ENCODE measurements around the gene GK. TPM values are rescaled to one million over a fixed set of nuclear protein-coding genes. Genes with fewer than 3 reads are reported as not detected.
A peak's percentile ranks its signal among the peaks of the same experiment; 100 is the strongest.

GK gene
- total RNA-seq, result 10 to 100 TPM in 3 of 8 experiments, 1 to 10 TPM in 5; 5.5 to 29.1 (median 8.7) TPM

- in situ Hi-C loops (cut with MboI; ENCODE audit: low pct_unique_long_range_greater_than_20kb in 2 of 9, low sequenced_read_pairs in 9 of 9, unreplicated experiment in 9 of 9), result no loop called here
- WGBS, 10 experiments, result 39 to 43% methylated on average over 3 to 9 of the region's 53 CpGs; no CpG with 5 or more reads in 8 of the 10 experiments
Measured at GRCh38 chrX:30653415-30654131, at the start of gene GK. TSS of gene GK (plus strand) at chrX:30653423. CDS start at chrX:30653538, 115 bp downstream.

GRCh38 chrX:30607155-30607554 is 46.1 kb upstream of the GK start:
- Histone ChIP-seq H3K4me3 (no peak overlapping the region), H3K4me1 (replicated peaks in 1 of 2) (no peaks in the 10 kb centered on the region), H3K27ac (no peak overlapping the region)
- WGBS, 10 experiments, result 0 to 88% (median 20%) methylated on average over 1 of the region's 1 CpG; no CpG with 5 or more reads in 5 of the 10 experiments
- in situ Hi-C loops (cut with MboI; ENCODE audit: low pct_unique_long_range_greater_than_20kb in 2 of 9, low sequenced_read_pairs in 9 of 9, unreplicated experiment in 9 of 9), result loop anchor here in 1 of 9 experiments (25.0 kb wide), 1 partner anchor 105 kb away; no protein-coding TSS in a partner anchor
- no peak for ATAC-seq (replicated peaks in 6 of 8)

More at GRCh38 chrX:30653415-30654131, at the start of gene GK:
- H3K4me3 ChIP-seq, result peak within 1 kb of the TSS; percentile 40 to 82 (median 52)
- peaks cover 4 to 6% of the 10 kb centered on the region in 2 donors for H3K4me1 ChIP-seq (replicated peaks in 1 of 2)
- ATAC-seq (replicated peaks in 6 of 8), result peak in 7 of 8 experiments; percentile 24 to 39 (median 31)
- peak within 1 kb of the TSS; percentile 61 to 65 for H3K27ac ChIP-seq

- WGBS, 10 experiments, result 0 to 90% (median 28%) methylated on average over 1 to 2 of the region's 2 CpGs; no CpG with 5 or more reads in 6 of the 10 experiments
- Histone ChIP-seq H3K4me1 (replicated peaks in 1 of 2) (no peaks in the 10 kb centered on the region), H3K27ac (no peak overlapping the region), H3K4me3 (no peak overlapping the region)
- ATAC-seq (replicated peaks in 6 of 8), result no peak
- in situ Hi-C loops (cut with MboI; ENCODE audit: low pct_unique_long_range_greater_than_20kb in 2 of 9, low sequenced_read_pairs in 9 of 9, unreplicated experiment in 9 of 9), result loop anchor here in 1 of 9 experiments (25.0 kb wide), 1 partner anchor 102 kb away; no protein-coding TSS in a partner anchor
Measured at GRCh38 chrX:30610026-30610425, 43.2 kb upstream of the GK start.

GRCh38 chrX:30612250-30612655 is 41.0 kb upstream of the GK start:
- no peak overlapping the region for H3K27ac ChIP-seq
- WGBS, 10 experiments, result 60% methylated on average over 4 of the region's 6 CpGs; no CpG with 5 or more reads in 9 of the 10 experiments
- H3K4me3 ChIP-seq, result no peak overlapping the region
- ATAC-seq (replicated peaks in 6 of 8), result no peak
- no peaks in the 10 kb centered on the region for H3K4me1 ChIP-seq (replicated peaks in 1 of 2)
- in situ Hi-C loops (cut with MboI; ENCODE audit: low pct_unique_long_range_greater_than_20kb in 2 of 9, low sequenced_read_pairs in 9 of 9, unreplicated experiment in 9 of 9), result loop anchor here in 1 of 9 experiments (25.0 kb wide), 1 partner anchor 100 kb away; no protein-coding TSS in a partner anchor

- Histone ChIP-seq H3K4me3 (no peak overlapping the region), H3K27ac (no peak overlapping the region), H3K4me1 (replicated peaks in 1 of 2) (no peaks in the 10 kb centered on the region)
- no peak for ATAC-seq (replicated peaks in 6 of 8)
- in situ Hi-C loops (cut with MboI; ENCODE audit: low pct_unique_long_range_greater_than_20kb in 2 of 9, low sequenced_read_pairs in 9 of 9, unreplicated experiment in 9 of 9), result loop anchor here in 1 of 9 experiments (25.0 kb wide), 1 partner anchor 99 kb away; no protein-coding TSS in a partner anchor
- 38 to 100% (median 79%) methylated on average over 1 to 5 of the region's 5 CpGs; no CpG with 5 or more reads in 2 of the 10 experiments for WGBS, 10 experiments
Measured at GRCh38 chrX:30613721-30614120, 39.5 kb upstream of the GK start.

DNA sequence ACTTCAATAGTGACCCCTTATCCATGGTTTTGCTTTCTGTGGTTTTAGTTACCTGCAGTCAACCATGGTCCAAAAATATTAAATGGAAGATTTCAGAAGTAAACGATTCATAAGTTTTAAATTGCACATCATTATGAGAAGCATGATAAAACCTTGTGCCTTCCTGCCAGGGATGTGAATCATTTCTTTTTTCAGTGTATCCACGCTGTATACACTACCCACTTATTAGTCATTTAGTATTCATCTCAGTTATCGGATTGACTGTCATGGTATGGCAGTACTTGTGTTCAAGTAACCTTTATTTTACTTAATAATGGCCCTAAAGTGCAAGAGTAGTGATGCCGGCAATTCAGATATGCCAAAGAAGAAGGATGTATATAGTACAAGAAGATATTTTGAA is 38.0 kb upstream of the GK start:
- in situ Hi-C loops (cut with MboI; ENCODE audit: low pct_unique_long_range_greater_than_20kb in 2 of 9, low sequenced_read_pairs in 9 of 9, unreplicated experiment in 9 of 9), result loop anchor here in 1 of 9 experiments (25.0 kb wide), 1 partner anchor 97 kb away; no protein-coding TSS in a partner anchor
- Histone ChIP-seq H3K4me1 (replicated peaks in 1 of 2) (no peaks in the 10 kb centered on the region), H3K27ac (no peak overlapping the region), H3K4me3 (no peak overlapping the region)
- 0 to 100% (median 61%) methylated on average over 1 to 4 of the region's 4 CpGs; no CpG with 5 or more reads in 3 of the 10 experiments for WGBS, 10 experiments
- no peak for ATAC-seq (replicated peaks in 6 of 8)

DNA sequence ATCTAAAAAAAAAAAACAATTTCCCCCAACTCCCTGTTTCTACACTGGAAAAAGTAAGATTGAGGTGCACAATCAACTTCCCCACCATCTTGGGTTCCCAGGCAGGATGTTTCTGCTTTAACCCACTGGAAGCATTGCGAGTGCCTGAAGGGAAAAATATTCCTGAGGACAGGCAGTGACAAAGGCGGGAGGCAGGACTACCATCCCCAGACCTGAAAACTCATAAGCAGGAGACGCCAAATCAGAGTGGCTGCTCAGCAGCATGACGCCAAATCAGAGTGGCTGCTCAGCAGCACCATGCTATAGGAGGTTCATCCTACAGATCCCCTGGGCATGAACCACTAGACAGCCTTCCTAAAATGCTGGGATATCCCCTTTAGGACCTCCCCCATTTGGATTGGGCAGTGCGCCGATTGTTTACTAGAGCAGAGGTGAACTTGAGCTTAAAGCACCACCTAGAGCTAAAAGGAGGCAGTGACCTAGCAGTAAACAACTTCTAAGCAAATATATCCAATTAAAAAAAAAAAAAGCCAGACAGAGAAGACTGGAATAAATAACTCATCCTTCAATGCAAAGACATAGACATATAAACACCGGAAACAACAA is 35.0 kb upstream of the GK start:
- Histone ChIP-seq H3K4me3 (no peak overlapping the region), H3K4me1 (replicated peaks in 1 of 2) (no peaks in the 10 kb centered on the region), H3K27ac (no peak overlapping the region)
- 40 to 100% (median 82%) methylated on average over 1 to 4 of the region's 7 CpGs; no CpG with 5 or more reads in 3 of the 10 experiments for WGBS, 10 experiments
- ATAC-seq (replicated peaks in 6 of 8), result no peak
- in situ Hi-C loops (cut with MboI; ENCODE audit: low pct_unique_long_range_greater_than_20kb in 2 of 9, low sequenced_read_pairs in 9 of 9, unreplicated experiment in 9 of 9), result loop anchor here in 1 of 9 experiments (25.0 kb wide), 1 partner anchor 94 kb away; no protein-coding TSS in a partner anchor

- ATAC-seq (replicated peaks in 6 of 8), result no peak
- Histone ChIP-seq H3K4me3 (no peak overlapping the region), H3K27ac (no peak overlapping the region), H3K4me1 (replicated peaks in 1 of 2) (no peaks in the 10 kb centered on the region)
- in situ Hi-C loops (cut with MboI; ENCODE audit: low pct_unique_long_range_greater_than_20kb in 2 of 9, low sequenced_read_pairs in 9 of 9, unreplicated experiment in 9 of 9), result loop anchor here in 1 of 9 experiments (25.0 kb wide), 1 partner anchor 92 kb away; no protein-coding TSS in a partner anchor
- WGBS, 10 experiments, result 53 to 71% (median 61%) methylated on average over 3 of the region's 3 CpGs; no CpG with 5 or more reads in 7 of the 10 experiments
Measured at GRCh38 chrX:30620125-30620524, 33.1 kb upstream of the GK start.

GRCh38 chrX:30620980-30621618 is 32.1 kb upstream of the GK start:
- in situ Hi-C loops (cut with MboI; ENCODE audit: low pct_unique_long_range_greater_than_20kb in 2 of 9, low sequenced_read_pairs in 9 of 9, unreplicated experiment in 9 of 9), result loop anchor here in 1 of 9 experiments (25.0 kb wide), 1 partner anchor 91 kb away; no protein-coding TSS in a partner anchor
- peak in 4 of 8 experiments; percentile 25 to 98 (median 72) for ATAC-seq (replicated peaks in 6 of 8)
- 0 to 60% (median 27%) methylated on average over 1 to 2 of the region's 2 CpGs; no CpG with 5 or more reads in 6 of the 10 experiments for WGBS, 10 experiments
- H3K4me3 ChIP-seq, result no peak overlapping the region
- H3K27ac ChIP-seq, result no peak overlapping the region
- no peaks in the 10 kb centered on the region for H3K4me1 ChIP-seq (replicated peaks in 1 of 2)

DNA sequence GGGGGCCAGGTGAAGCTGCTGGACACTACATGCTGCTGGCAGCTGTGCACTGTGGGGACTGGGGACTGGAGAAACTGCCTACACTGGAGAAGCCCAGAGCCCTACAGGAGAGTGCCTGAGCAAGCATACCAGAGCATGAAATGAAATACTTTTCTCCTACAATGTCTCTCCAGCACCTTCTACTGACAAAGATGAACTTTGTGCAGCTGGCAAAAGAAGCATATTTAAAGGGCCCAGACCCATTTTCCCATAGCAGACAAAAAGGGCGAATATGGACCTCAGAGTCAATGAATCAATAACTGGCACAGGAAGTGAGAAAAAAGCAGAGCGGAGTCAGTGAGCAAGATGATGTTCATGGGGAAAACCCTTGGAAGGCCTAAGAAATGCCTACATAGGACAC is 30.9 kb upstream of the GK start:
- WGBS, 10 experiments, result 53 to 100% methylated on average over 1 to 2 of the region's 2 CpGs; no CpG with 5 or more reads in 8 of the 10 experiments
- H3K4me1 ChIP-seq (replicated peaks in 1 of 2), result no peaks in the 10 kb centered on the region
- H3K27ac ChIP-seq, result no peak overlapping the region
- no peak for ATAC-seq (replicated peaks in 6 of 8)
- no peak overlapping the region for H3K4me3 ChIP-seq
- in situ Hi-C loops (cut with MboI; ENCODE audit: low pct_unique_long_range_greater_than_20kb in 2 of 9, low sequenced_read_pairs in 9 of 9, unreplicated experiment in 9 of 9), result loop anchor here in 1 of 9 experiments (25.0 kb wide), 1 partner anchor 90 kb away; no protein-coding TSS in a partner anchor

DNA sequence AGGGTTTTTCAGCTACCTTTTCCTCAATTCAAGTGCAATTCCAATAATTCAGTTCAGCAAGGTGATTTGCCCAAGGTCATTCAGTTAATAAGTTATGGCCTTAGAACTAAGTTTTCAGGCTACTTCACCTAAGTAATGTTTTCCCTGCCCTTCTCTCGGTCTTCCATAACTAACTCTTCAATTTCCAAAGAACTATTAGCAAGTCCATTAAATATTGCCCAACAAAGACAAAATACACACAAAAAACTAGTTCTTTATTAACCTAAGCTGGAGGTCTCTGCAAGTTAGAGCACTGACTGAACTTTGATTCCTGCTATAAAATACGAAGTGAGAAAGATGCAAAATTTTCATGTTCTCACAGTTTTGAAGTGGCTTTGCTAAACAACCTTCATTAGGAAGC is 26.8 kb upstream of the GK start:
- WGBS, 10 experiments, result 31 to 100% (median 67%) methylated on average over 1 to 2 of the region's 2 CpGs; no CpG with 5 or more reads in 5 of the 10 experiments
- Histone ChIP-seq H3K27ac (no peak overlapping the region), H3K4me3 (no peak overlapping the region), H3K4me1 (replicated peaks in 1 of 2) (no peaks in the 10 kb centered on the region)
- in situ Hi-C loops (cut with MboI; ENCODE audit: low pct_unique_long_range_greater_than_20kb in 2 of 9, low sequenced_read_pairs in 9 of 9, unreplicated experiment in 9 of 9), result no loop called here
- no peak for ATAC-seq (replicated peaks in 6 of 8)

GRCh38 chrX:30627818-30628652 is 25.2 kb upstream of the GK start:
- ATAC-seq (replicated peaks in 6 of 8), result no peak
- Histone ChIP-seq H3K4me1 (replicated peaks in 1 of 2) (no peaks in the 10 kb centered on the region), H3K4me3 (no peak overlapping the region), H3K27ac (no peak overlapping the region)
- WGBS, 10 experiments, result 6 to 81% (median 61%) methylated on average over 1 to 8 of the region's 8 CpGs; no CpG with 5 or more reads in 2 of the 10 experiments
- in situ Hi-C loops (cut with MboI; ENCODE audit: low pct_unique_long_range_greater_than_20kb in 2 of 9, low sequenced_read_pairs in 9 of 9, unreplicated experiment in 9 of 9), result no loop called here
